GM12878 (cell line): Measurements from ENCODE around the gene BTBD9. TPM values are rescaled to one million over a fixed set of nuclear protein-coding genes. Genes with fewer than 3 reads are reported as not detected.

Source experiments
- ATAC-seq: fragments of 200-7000 bp; cut with Tn5 transposase; 3 replicates; pipeline ENCODE4 v1.9.1; 2020; ENCODE audit warnings: mild to moderate bottlenecking, moderate library complexity
- BruUV-seq: library from RNA; stranded (reverse); fragments of 400-500 nt; replicated peaks from 2 replicates; lab custom pipeline; 2021; lab: Mats Ljungman, UMichigan
- CTCF ChIA-PET: fragments of 300-600 bp; sonication (Branson Sonifier 250); formaldehyde crosslinking; extraction: SDS; loops from one replicate; lab custom pipeline; 2021; ENCODE audit warnings: inconsistent platforms; lab: Yijun Ruan, JAX
- POLR2A ChIA-PET: fragments of 350-600 bp; formaldehyde crosslinking; extraction: SDS; loops from one replicate; lab custom pipeline; 2021; ENCODE audit warnings: inconsistent platforms; lab: Charles Lee
- RAD21 ChIA-PET: fragments of 300-600 bp; sonication (Branson Sonifier 250); formaldehyde crosslinking; loops from one replicate; lab custom pipeline; 2023; ENCODE audit warnings: antibody characterized with exemption; ENCODE audit not compliant: unreplicated experiment; lab: Charles Lee
- SMC1A ChIA-PET: fragments of 300-600 bp; sonication (Branson Sonifier 250); formaldehyde crosslinking; loops from one replicate; lab custom pipeline; 2023; ENCODE audit not compliant: unreplicated experiment, uncharacterized antibody; lab: Charles Lee
- DNase-seq: peaks from one replicate; pipeline ENCODE4 v3.0.0-alpha.2; 2011; ENCODE audit warnings: low read depth, low spot score
- FAIRE-seq: peaks from 3 replicates; lab custom pipeline; 2011; peaks lifted over from hg19 to GRCh38; lab: Jason Lieb, UNC
- H2AFZ ChIP-seq: 2 replicates; pipeline ENCODE4 v1.6.0; 2011; ENCODE audit warnings: low read depth, low read length, control low read depth; ENCODE audit not compliant: control insufficient read depth
- H3K27ac ChIP-seq: 2 replicates; pipeline ENCODE4 v1.5.1; 2011; ENCODE audit warnings: control low read depth; ENCODE audit not compliant: control insufficient read depth, insufficient read depth
- H3K27me3 ChIP-seq, 2 experiments: replicated peaks in 1 of 2; 2 replicates each; pipeline versions ENCODE4 v1.6.0 to v1.6.1; 2011; ENCODE audit warnings: low read length in 1 of 2; ENCODE audit not compliant: control insufficient read depth in 2 of 2, insufficient read depth in 2 of 2
- H3K36me3 ChIP-seq, 2 experiments: 2 replicates each; pipeline ENCODE4 v1.5.1; 2011; ENCODE audit warnings: low read length in 1 of 2; ENCODE audit not compliant: control insufficient read depth in 2 of 2, insufficient read depth in 2 of 2
- H3K4me1 ChIP-seq: 2 replicates; pipeline ENCODE4 v1.6.1; 2011; ENCODE audit warnings: mild to moderate bottlenecking, low read length, moderate library complexity, mixed read lengths; ENCODE audit not compliant: control insufficient read depth, insufficient read depth
- H3K4me2 ChIP-seq: 2 replicates; pipeline ENCODE4 v1.6.0; 2011; ENCODE audit warnings: control low read depth; ENCODE audit not compliant: control insufficient read depth, insufficient read depth
- H3K4me3 ChIP-seq: fragments of 200-600 bp; sonication (generic); 2 replicates; pipeline ENCODE4 v1.5.1; 2016
- H3K79me2 ChIP-seq: 2 replicates; pipeline ENCODE4 v1.6.0; 2011; ENCODE audit warnings: low read length; ENCODE audit not compliant: control insufficient read depth, insufficient read depth
- H3K9ac ChIP-seq: 2 replicates; pipeline ENCODE4 v1.8.0; 2011; ENCODE audit warnings: low read length, control low read depth, mixed read lengths; ENCODE audit not compliant: control insufficient read depth, insufficient read depth
- H3K9me3 ChIP-seq: replicated peaks from 3 replicates; pipeline ENCODE4 v1.5.1; 2011; ENCODE audit warnings: mild to moderate bottlenecking, low read length; ENCODE audit not compliant: control insufficient read depth, insufficient read depth
- H4K20me1 ChIP-seq: 2 replicates; pipeline ENCODE4 v1.6.0; 2011; ENCODE audit not compliant: control insufficient read depth, insufficient read depth
- BMI1 ChIP-seq: fragments of 450-650 bp; IDR thresholded peaks from 2 replicates; pipeline ENCODE4 v1.6.1; 2016; ENCODE audit warnings: mild to moderate bottlenecking, moderate library complexity, borderline replicate concordance
- CHD2 ChIP-seq: IDR thresholded peaks from 2 replicates; pipeline ENCODE4 v1.6.1; 2011; ENCODE audit warnings: low read depth, low read length, improper control_type of control experiment, borderline replicate concordance
- CREM ChIP-seq: IDR thresholded peaks from 2 replicates; pipeline ENCODE4 v1.6.1; 2014; ENCODE audit warnings: antibody characterized with exemption, low read depth
- EGR1 ChIP-seq, 2 experiments: IDR thresholded peaks; 1 replicate in 1 of 2; 2 replicates in 1 of 2; pipeline ENCODE4 v1.6.1; 2011 to 2012; ENCODE audit warnings: low read depth in 2 of 2, low read length in 2 of 2, borderline replicate concordance in 1 of 2, mild to moderate bottlenecking in 1 of 2, moderate library complexity in 1 of 2
- EZH2 ChIP-seq: IDR thresholded peaks from 2 replicates; pipeline ENCODE4 v1.6.1; 2012; ENCODE audit warnings: low read depth, mild to moderate bottlenecking, control low read depth, inconsistent platforms, low read length, borderline replicate concordance; ENCODE audit not compliant: control insufficient read depth
- IRF3 ChIP-seq: fragments of 450-650 bp; IDR thresholded peaks from 2 replicates; pipeline ENCODE4 v1.6.1; 2014; ENCODE audit warnings: mild to moderate bottlenecking
- JUND ChIP-seq: IDR thresholded peaks from 2 replicates; pipeline ENCODE4 v1.6.1; 2012; ENCODE audit warnings: low read depth, mild to moderate bottlenecking, low read length, improper control_type of control experiment, moderate library complexity
- PML ChIP-seq: IDR thresholded peaks from 2 replicates; pipeline ENCODE4 v1.6.1; 2012; ENCODE audit warnings: low read length, inconsistent platforms
- POLR2A ChIP-seq: IDR thresholded peaks from 2 replicates; pipeline ENCODE4 v1.6.1; 2011; ENCODE audit warnings: low read depth, mild to moderate bottlenecking, low read length
- RUNX3 ChIP-seq: IDR thresholded peaks from 2 replicates; pipeline ENCODE4 v1.6.1; 2012; ENCODE audit warnings: low read length, inconsistent platforms
- SMARCA5 ChIP-seq: fragments of 450-650 bp; IDR thresholded peaks from 2 replicates; pipeline ENCODE4 v1.6.1; 2017; ENCODE audit warnings: mild to moderate bottlenecking
- SP1 ChIP-seq: IDR thresholded peaks from one replicate; pipeline ENCODE4 v1.6.1; 2011; ENCODE audit warnings: low read depth, low read length
- SRF ChIP-seq, 2 experiments: IDR thresholded peaks; 2 replicates each; pipeline ENCODE4 v1.6.1; 2011; ENCODE audit warnings: low read depth in 2 of 2, low read length in 2 of 2, mild to moderate bottlenecking in 1 of 2, moderate library complexity in 1 of 2
- TARDBP ChIP-seq: IDR thresholded peaks from 2 replicates; pipeline ENCODE4 v1.6.1; 2016; ENCODE audit warnings: borderline replicate concordance
- ZNF217 ChIP-seq: fragments of 450-650 bp; IDR thresholded peaks from 2 replicates; pipeline ENCODE4 v1.6.1; 2017; ENCODE audit warnings: antibody characterized with exemption, mild to moderate bottlenecking
- in situ Hi-C: fragments of 300-500 bp; cut with MboI; formaldehyde crosslinking; loops from 9 replicates; pipeline ENCODE4 v1.14.3; 2018; ENCODE audit warnings: mixed read lengths
- intact Hi-C: fragments of 100-400 bp; cut with micrococcal nuclease; formaldehyde crosslinking; loops from one replicate; pipeline ENCODE4 v1.14.2; 2022; ENCODE audit not compliant: unreplicated experiment
- polyA plus RNA-seq, 11 experiments: library from polyadenylated mRNA; depleted of rRNA in 4 of 11; unstranded in 6 of 11; stranded (reverse) in 5 of 11; fragments of >200 nt; fragmentation: Nextera tagmentation in 4 of 11; fragmentation: Illumina TruSeq in 1 of 11; extraction: Ambion mirVana in 4 of 11; extraction: Trizol in 1 of 11; gene quantifications; 1 replicate in 1 of 11; 2 replicates in 10 of 11; pipeline versions ENCODE4 v1.2.1 to v1.2.3, GENCODE V29; 2011 to 2016; ENCODE audit warnings: inconsistent platforms in 2 of 11, missing spikeins in 2 of 11, low read depth in 1 of 11
- total RNA-seq, 4 experiments: library from RNA; depleted of rRNA in 3 of 4; stranded (reverse); fragments of >200 nt in 3 of 4; fragmentation: Illumina TruSeq in 1 of 4; extraction: Trizol in 1 of 4; gene quantifications; 2 replicates each; pipeline versions ENCODE4 v1.2.1 to v1.2.3, GENCODE V29; 2013 to 2021
- TF ChIP-seq, protein P1 (sequence below): fragments of 450-650 bp; IDR thresholded peaks from 2 replicates; pipeline ENCODE4 v1.6.1; 2017; ENCODE audit warnings: mild to moderate bottlenecking, low read depth, inconsistent platforms; ENCODE audit not compliant: poor library complexity, severe bottlenecking
- TF ChIP-seq, protein P2 (sequence below): fragments of 450-650 bp; IDR thresholded peaks from 2 replicates; pipeline ENCODE4 v1.6.1; 2018; ENCODE audit warnings: mild to moderate bottlenecking, low read depth, moderate library complexity; ENCODE audit not compliant: partially characterized antibody
- TF ChIP-seq, protein P3 (sequence below): fragments of 450-650 bp; IDR thresholded peaks from 2 replicates; pipeline ENCODE4 v1.6.1; 2017; ENCODE audit warnings: antibody characterized with exemption, mild to moderate bottlenecking, moderate library complexity

Gene BTBD9
- total and polyA plus RNA-seq, 10 of the 15 experiments (the other 5 are each of a cell fraction or from before 2014, with no cell fraction given), result 0.22 to 8.6 (median 4.6) TPM

DNA sequence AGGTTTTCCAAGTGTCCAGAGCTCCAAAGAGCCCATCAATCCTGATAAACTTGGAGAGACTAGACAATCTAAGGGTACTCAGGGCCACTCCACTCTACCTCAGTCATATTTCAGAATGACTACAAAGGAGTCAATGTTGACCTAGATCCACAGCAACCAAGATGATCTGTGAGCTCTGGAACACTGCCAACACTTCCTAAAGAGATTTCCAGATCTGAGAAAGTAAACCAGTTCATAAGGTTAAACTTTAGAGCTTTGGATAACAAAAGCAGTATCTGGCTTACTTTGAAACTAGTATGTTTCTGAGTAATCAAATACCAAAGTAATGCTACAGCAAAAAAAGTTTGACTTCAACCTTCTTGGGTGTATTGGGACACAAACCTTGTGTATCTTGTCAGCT, 122.7 kb downstream of the BTBD9 start:
- H3K79me2 ChIP-seq, result no peaks in the 10 kb centered on the region
- H4K20me1 ChIP-seq, result no peaks in the 10 kb centered on the region
- H3K9me3 ChIP-seq, result no peaks in the 10 kb centered on the region
- CTCF ChIA-PET, result interaction anchor here (1.1 to 1.4 kb wide), 2 partner anchors 15 to 23 kb away, joined by 3 to 6 read pairs; no protein-coding TSS in a partner anchor
- no peaks in the 10 kb centered on the region for H3K36me3 ChIP-seq
- H3K27me3 ChIP-seq, result no peaks in the 10 kb centered on the region
- no peaks in the 10 kb centered on the region for H3K4me1 ChIP-seq
- ATAC-seq (no peak), FAIRE-seq (no peak)
- RAD21 ChIA-PET, result no interaction called here
- in situ Hi-C loops (no loop called here), intact Hi-C loops (no loop called here)
- H3K4me2 ChIP-seq, result no peak overlapping the region
- H3K4me3 ChIP-seq, result no peak overlapping the region
- POLR2A ChIA-PET, result no interaction called here
- no peak overlapping the region for H3K9ac ChIP-seq
- no TSS peak for BruUV-seq
- H3K27ac ChIP-seq, result no peak overlapping the region
- SMC1A ChIA-PET, result interaction anchor here (3.4 kb wide), 1 partner anchor 23 kb away, joined by 11 read pairs; no protein-coding TSS in a partner anchor
- TF ChIP-seq, protein P1, sequence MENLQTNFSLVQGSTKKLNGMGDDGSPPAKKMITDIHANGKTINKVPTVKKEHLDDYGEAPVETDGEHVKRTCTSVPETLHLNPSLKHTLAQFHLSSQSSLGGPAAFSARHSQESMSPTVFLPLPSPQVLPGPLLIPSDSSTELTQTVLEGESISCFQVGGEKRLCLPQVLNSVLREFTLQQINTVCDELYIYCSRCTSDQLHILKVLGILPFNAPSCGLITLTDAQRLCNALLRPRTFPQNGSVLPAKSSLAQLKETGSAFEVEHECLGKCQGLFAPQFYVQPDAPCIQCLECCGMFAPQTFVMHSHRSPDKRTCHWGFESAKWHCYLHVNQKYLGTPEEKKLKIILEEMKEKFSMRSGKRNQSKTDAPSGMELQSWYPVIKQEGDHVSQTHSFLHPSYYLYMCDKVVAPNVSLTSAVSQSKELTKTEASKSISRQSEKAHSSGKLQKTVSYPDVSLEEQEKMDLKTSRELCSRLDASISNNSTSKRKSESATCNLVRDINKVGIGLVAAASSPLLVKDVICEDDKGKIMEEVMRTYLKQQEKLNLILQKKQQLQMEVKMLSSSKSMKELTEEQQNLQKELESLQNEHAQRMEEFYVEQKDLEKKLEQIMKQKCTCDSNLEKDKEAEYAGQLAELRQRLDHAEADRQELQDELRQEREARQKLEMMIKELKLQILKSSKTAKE, result no peak
- TF ChIP-seq, protein P2, sequence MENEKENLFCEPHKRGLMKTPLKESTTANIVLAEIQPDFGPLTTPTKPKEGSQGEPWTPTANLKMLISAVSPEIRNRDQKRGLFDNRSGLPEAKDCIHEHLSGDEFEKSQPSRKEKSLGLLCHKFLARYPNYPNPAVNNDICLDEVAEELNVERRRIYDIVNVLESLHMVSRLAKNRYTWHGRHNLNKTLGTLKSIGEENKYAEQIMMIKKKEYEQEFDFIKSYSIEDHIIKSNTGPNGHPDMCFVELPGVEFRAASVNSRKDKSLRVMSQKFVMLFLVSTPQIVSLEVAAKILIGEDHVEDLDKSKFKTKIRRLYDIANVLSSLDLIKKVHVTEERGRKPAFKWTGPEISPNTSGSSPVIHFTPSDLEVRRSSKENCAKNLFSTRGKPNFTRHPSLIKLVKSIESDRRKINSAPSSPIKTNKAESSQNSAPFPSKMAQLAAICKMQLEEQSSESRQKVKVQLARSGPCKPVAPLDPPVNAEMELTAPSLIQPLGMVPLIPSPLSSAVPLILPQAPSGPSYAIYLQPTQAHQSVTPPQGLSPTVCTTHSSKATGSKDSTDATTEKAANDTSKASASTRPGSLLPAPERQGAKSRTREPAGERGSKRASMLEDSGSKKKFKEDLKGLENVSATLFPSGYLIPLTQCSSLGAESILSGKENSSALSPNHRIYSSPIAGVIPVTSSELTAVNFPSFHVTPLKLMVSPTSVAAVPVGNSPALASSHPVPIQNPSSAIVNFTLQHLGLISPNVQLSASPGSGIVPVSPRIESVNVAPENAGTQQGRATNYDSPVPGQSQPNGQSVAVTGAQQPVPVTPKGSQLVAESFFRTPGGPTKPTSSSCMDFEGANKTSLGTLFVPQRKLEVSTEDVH, result no peak
- TF ChIP-seq POLR2A (no peak), RUNX3 (no peak), SRF (IDR thresholded peaks at IDR 0.05; ENCODE audit: low read depth in 2 of 2, low read length in 2 of 2) (no peak), ZNF217 (no peak), CREM (no peak), CHD2 (no peak), PML (no peak), TARDBP (no peak), EZH2 (no peak), SMARCA5 (no peak), EGR1 (IDR thresholded peaks at IDR 0.05; ENCODE audit: borderline replicate concordance in 1 of 2, low read depth in 2 of 2, low read length in 2 of 2) (no peak), SP1 (no peak), IRF3 (no peak), JUND (no peak), BMI1 (no peak)
- TF ChIP-seq, protein P3, sequence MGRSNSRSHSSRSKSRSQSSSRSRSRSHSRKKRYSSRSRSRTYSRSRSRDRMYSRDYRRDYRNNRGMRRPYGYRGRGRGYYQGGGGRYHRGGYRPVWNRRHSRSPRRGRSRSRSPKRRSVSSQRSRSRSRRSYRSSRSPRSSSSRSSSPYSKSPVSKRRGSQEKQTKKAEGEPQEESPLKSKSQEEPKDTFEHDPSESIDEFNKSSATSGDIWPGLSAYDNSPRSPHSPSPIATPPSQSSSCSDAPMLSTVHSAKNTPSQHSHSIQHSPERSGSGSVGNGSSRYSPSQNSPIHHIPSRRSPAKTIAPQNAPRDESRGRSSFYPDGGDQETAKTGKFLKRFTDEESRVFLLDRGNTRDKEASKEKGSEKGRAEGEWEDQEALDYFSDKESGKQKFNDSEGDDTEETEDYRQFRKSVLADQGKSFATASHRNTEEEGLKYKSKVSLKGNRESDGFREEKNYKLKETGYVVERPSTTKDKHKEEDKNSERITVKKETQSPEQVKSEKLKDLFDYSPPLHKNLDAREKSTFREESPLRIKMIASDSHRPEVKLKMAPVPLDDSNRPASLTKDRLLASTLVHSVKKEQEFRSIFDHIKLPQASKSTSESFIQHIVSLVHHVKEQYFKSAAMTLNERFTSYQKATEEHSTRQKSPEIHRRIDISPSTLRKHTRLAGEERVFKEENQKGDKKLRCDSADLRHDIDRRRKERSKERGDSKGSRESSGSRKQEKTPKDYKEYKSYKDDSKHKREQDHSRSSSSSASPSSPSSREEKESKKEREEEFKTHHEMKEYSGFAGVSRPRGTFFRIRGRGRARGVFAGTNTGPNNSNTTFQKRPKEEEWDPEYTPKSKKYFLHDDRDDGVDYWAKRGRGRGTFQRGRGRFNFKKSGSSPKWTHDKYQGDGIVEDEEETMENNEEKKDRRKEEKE, result no peak
- TF ChIP-seq, all 136 proteins: peak for 0
- H2AFZ ChIP-seq, result no peak overlapping the region
- DNase-seq, result no peak
